H1 (cell line): Measurements from ENCODE around the gene OSBPL6. TPM values are rescaled to one million over a fixed set of nuclear protein-coding genes. Genes with fewer than 3 reads are reported as not detected.

Experiments
- CTCF ChIA-PET: fragments of 300-600 bp; sonication (Branson Sonifier 250); formaldehyde crosslinking; loops from one replicate; lab custom pipeline; 2021; ENCODE audit not compliant: partially characterized antibody; lab: Charles Lee
- POLR2A ChIA-PET: fragments of 300-600 bp; sonication (Branson Sonifier 250); formaldehyde crosslinking; loops from one replicate; lab custom pipeline; 2021; ENCODE audit warnings: inconsistent platforms; ENCODE audit not compliant: partially characterized antibody; lab: Charles Lee
- DNase-seq, 2 experiments: peaks; one replicate each; pipeline versions ENCODE4 v3.0.0 to v3.0.0-alpha.2; 2010 to 2022; ENCODE audit warnings: low spot score in 2 of 2, low read depth in 1 of 2, mixed read lengths in 1 of 2
- FAIRE-seq: peaks from 2 replicates; lab custom pipeline; 2011; peaks lifted over from hg19 to GRCh38; lab: Jason Lieb, UNC
- H2AFZ ChIP-seq: 2 replicates; pipeline ENCODE4 v1.8.1; 2012; ENCODE audit warnings: low read length, inconsistent platforms
- H2AK5ac ChIP-seq: 2 replicates; pipeline ENCODE4 v1.6.1; 2013; ENCODE audit warnings: low read depth, low read length
- H2BK120ac ChIP-seq: replicated peaks from 2 replicates; pipeline ENCODE3; 2013; ENCODE audit warnings: low read depth, low read length, inconsistent platforms
- H2BK12ac ChIP-seq: 2 replicates; pipeline ENCODE4 v1.6.1; 2013; ENCODE audit warnings: low read depth, low read length
- H2BK15ac ChIP-seq: 2 replicates; pipeline ENCODE4 v1.6.1; 2013; ENCODE audit warnings: low read length
- H2BK20ac ChIP-seq: 2 replicates; pipeline ENCODE4 v1.6.1; 2013; ENCODE audit warnings: low read length
- H2BK5ac ChIP-seq: 2 replicates; pipeline ENCODE4 v1.6.1; 2013; ENCODE audit warnings: low read depth, low read length
- H3K14ac ChIP-seq: 2 replicates; pipeline ENCODE4 v1.6.1; 2013; ENCODE audit warnings: inconsistent platforms; ENCODE audit not compliant: insufficient read length
- H3K18ac ChIP-seq: 2 replicates; pipeline ENCODE4 v1.6.1; 2013; ENCODE audit warnings: low read length; ENCODE audit errors: extremely low read depth
- H3K23ac ChIP-seq: 2 replicates; pipeline ENCODE4 v1.6.1; 2013; ENCODE audit warnings: inconsistent platforms; ENCODE audit not compliant: insufficient read length
- H3K23me2 ChIP-seq: 2 replicates; pipeline ENCODE4 v1.6.1; 2013; ENCODE audit warnings: low read depth, low read length
- H3K27ac ChIP-seq: 2 replicates; pipeline ENCODE4 v1.6.1; 2011; ENCODE audit warnings: low read depth, low read length, inconsistent platforms
- H3K27me3 ChIP-seq, 4 experiments: replicated peaks in 1 of 4; 1 replicate in 1 of 4; 2 replicates in 3 of 4; pipeline versions ENCODE4 v1.6.1 to v1.8.1; 2011 to 2013; ENCODE audit warnings: low read length in 3 of 4, mild to moderate bottlenecking in 3 of 4, inconsistent platforms in 2 of 4, mixed read lengths in 2 of 4, moderate library complexity in 1 of 4; ENCODE audit not compliant: control insufficient read depth in 3 of 4, insufficient read depth in 3 of 4; ENCODE audit errors: extremely low read depth in 1 of 4
- H3K36me3 ChIP-seq, 4 experiments: 2 replicates each; pipeline versions ENCODE4 v1.6.1 to v1.8.1; 2011 to 2013; ENCODE audit warnings: mild to moderate bottlenecking in 4 of 4, low read length in 3 of 4, moderate library complexity in 2 of 4, control low read depth in 1 of 4, inconsistent platforms in 1 of 4; ENCODE audit not compliant: insufficient read depth in 4 of 4, control insufficient read depth in 2 of 4
- H3K4ac ChIP-seq: replicated peaks from 2 replicates; pipeline ENCODE3; 2013; ENCODE audit warnings: low read length, low read depth, mixed read lengths, inconsistent platforms; ENCODE audit not compliant: insufficient read length
- H3K4me1 ChIP-seq, 4 experiments: replicated peaks in 1 of 4; 1 replicate in 1 of 4; 2 replicates in 3 of 4; pipeline versions ENCODE4 v1.6.1 to v1.8.1; 2011 to 2013; ENCODE audit warnings: low read length in 3 of 4, inconsistent platforms in 2 of 4, mixed read lengths in 1 of 4; ENCODE audit not compliant: insufficient read depth in 4 of 4, control insufficient read depth in 3 of 4
- H3K4me2 ChIP-seq, 2 experiments: 2 replicates each; pipeline versions ENCODE4 v1.6.1 to v1.8.1; 2011 to 2013; ENCODE audit warnings: low read depth in 2 of 2, low read length in 2 of 2, control low read depth in 1 of 2, inconsistent platforms in 1 of 2, mild to moderate bottlenecking in 1 of 2; ENCODE audit not compliant: insufficient read depth in 1 of 2
- H3K4me3 ChIP-seq, 4 experiments: fragments of 200-600, 300-600 bp in 1 of 4; sonication (generic), shearing (Covaris generic), sonication (Bioruptor Twin) in 1 of 4; 2 replicates each; pipeline versions ENCODE4 v1.5.1 to v1.8.1; 2011 to 2016; ENCODE audit warnings: low read length in 4 of 4, low read depth in 3 of 4, control low read depth in 2 of 4, inconsistent platforms in 2 of 4, mild to moderate bottlenecking in 2 of 4, mixed read lengths in 1 of 4, moderate library complexity in 1 of 4; ENCODE audit not compliant: insufficient read depth in 2 of 4; ENCODE audit errors: extremely low read depth in 1 of 4
- H3K56ac ChIP-seq: replicated peaks from 2 replicates; pipeline ENCODE3; 2013; ENCODE audit warnings: low read depth, mild to moderate bottlenecking, mixed read lengths, low read length, inconsistent platforms; ENCODE audit not compliant: insufficient read length
- H3K79me1 ChIP-seq: 2 replicates; pipeline ENCODE4 v1.6.1; 2013; ENCODE audit warnings: low read depth, low read length, control low read depth
- H3K79me2 ChIP-seq, 2 experiments: 2 replicates each; pipeline versions ENCODE4 v1.6.1 to v1.8.1; 2012 to 2013; ENCODE audit warnings: low read length in 2 of 2, mild to moderate bottlenecking in 2 of 2, inconsistent platforms in 1 of 2; ENCODE audit not compliant: insufficient read depth in 2 of 2, control insufficient read depth in 1 of 2
- H3K9ac ChIP-seq, 4 experiments: replicated peaks in 1 of 4; 1 replicate in 1 of 4; 2 replicates in 3 of 4; pipeline versions ENCODE4 v1.6.1 to v1.8.1; 2011 to 2013; ENCODE audit warnings: low read depth in 3 of 4, low read length in 3 of 4, control low read depth in 2 of 4, mild to moderate bottlenecking in 2 of 4, moderate library complexity in 2 of 4, inconsistent platforms in 1 of 4; ENCODE audit errors: extremely low read depth in 1 of 4
- H3K9me3 ChIP-seq, 2 experiments: 2 replicates each; pipeline versions ENCODE4 v1.6.1 to v1.8.1; 2012 to 2013; ENCODE audit warnings: mild to moderate bottlenecking in 2 of 2, moderate library complexity in 2 of 2, control low read depth in 1 of 2, inconsistent platforms in 1 of 2, low read depth in 1 of 2, low read length in 1 of 2, mixed read lengths in 1 of 2; ENCODE audit not compliant: insufficient read depth in 2 of 2
- H4K20me1 ChIP-seq, 2 experiments: replicated peaks in 1 of 2; 2 replicates each; pipeline versions ENCODE3 to v1.8.1; 2011 to 2013; ENCODE audit warnings: inconsistent platforms in 2 of 2, low read length in 2 of 2, mild to moderate bottlenecking in 1 of 2; ENCODE audit not compliant: insufficient read depth in 2 of 2, control insufficient read depth in 1 of 2
- H4K5ac ChIP-seq: 2 replicates; pipeline ENCODE4 v1.6.1; 2013; ENCODE audit warnings: low read length, low read depth, mixed read lengths, inconsistent platforms; ENCODE audit not compliant: insufficient read length
- H4K8ac ChIP-seq: 2 replicates; pipeline ENCODE4 v1.8.0; 2013; ENCODE audit warnings: mild to moderate bottlenecking, moderate library complexity, low read length, inconsistent platforms; ENCODE audit not compliant: insufficient read depth; ENCODE audit errors: extremely low read depth
- H4K91ac ChIP-seq: replicated peaks from 2 replicates; pipeline ENCODE3; 2013; ENCODE audit warnings: low read length, mixed read lengths, inconsistent platforms; ENCODE audit not compliant: insufficient read length
- CREB1 ChIP-seq: IDR thresholded peaks from 2 replicates; pipeline ENCODE4 v1.6.1; 2012; ENCODE audit warnings: inconsistent platforms
- EGR1 ChIP-seq: IDR thresholded peaks from 2 replicates; pipeline ENCODE4 v1.6.1; 2011; ENCODE audit warnings: low read depth, low read length, borderline replicate concordance
- HDAC6 ChIP-seq: IDR thresholded peaks from one replicate; pipeline ENCODE4 v1.7.1; 2012; ENCODE audit warnings: low read depth, mild to moderate bottlenecking, inconsistent platforms, low read length, moderate library complexity
- PHF8 ChIP-seq: fragments of 200-600 bp; sonication (generic); conservative IDR thresholded peaks from 2 replicates; pipeline ENCODE4 v1.7.1; 2012; ENCODE audit warnings: low read depth, mild to moderate bottlenecking, inconsistent platforms, low read length, moderate library complexity
- RBBP5 ChIP-seq: IDR thresholded peaks from 2 replicates; pipeline ENCODE4 v1.7.1; 2012; ENCODE audit warnings: low read depth, mild to moderate bottlenecking, inconsistent platforms, low read length, moderate library complexity, borderline replicate concordance
- WGBS, 2 experiments: shearing (Covaris generic) in 1 of 2; methylation state at CpG; one replicate each; pipeline versions ENCODE4 v1.1.6 to v1.1.7; 2013 to 2015; ENCODE audit warnings: low lambda C conversion rate in 2 of 2, mixed read lengths in 2 of 2, inconsistent platforms in 1 of 2, low coverage in 1 of 2, missing lambda C conversion rate in 1 of 2; ENCODE audit not compliant: insufficient replicate concordance in 2 of 2, insufficient coverage in 1 of 2, insufficient read length in 1 of 2; ENCODE audit errors: extremely low coverage in 1 of 2, missing lambda C conversion rate in 1 of 2; 5-methylcytosine and 5-hydroxymethylcytosine counted together
- polyA plus RNA-seq, 7 experiments: library from polyadenylated mRNA; depleted of rRNA in 3 of 7; stranded (reverse) in 5 of 7; unstranded in 2 of 7; fragments of >200 nt in 5 of 7; fragments of 200-250 nt in 2 of 7; gene quantifications; 1 replicate in 5 of 7; 2 replicates in 1 of 7; 4 replicates in 1 of 7; pipeline versions ENCODE4 v1.2.1 to v1.2.3, GENCODE V29; 2011 to 2013; ENCODE audit warnings: missing spikeins in 2 of 7, mixed read lengths in 2 of 7
- total RNA-seq: library from RNA; stranded (reverse); fragmentation: NEBNext Ultra II Directional; extraction: Animal tissue kit (Norgen Biotek cat#: 25700); gene quantifications from 2 replicates; pipeline ENCODE4 v1.2.1, GENCODE V29; 2021

The OSBPL6 gene
- total and polyA plus RNA-seq, 2 of the 8 experiments (the other 6 are each of a cell fraction or from before 2014, with no cell fraction given), result 1.7 to 5.6 TPM

DNA sequence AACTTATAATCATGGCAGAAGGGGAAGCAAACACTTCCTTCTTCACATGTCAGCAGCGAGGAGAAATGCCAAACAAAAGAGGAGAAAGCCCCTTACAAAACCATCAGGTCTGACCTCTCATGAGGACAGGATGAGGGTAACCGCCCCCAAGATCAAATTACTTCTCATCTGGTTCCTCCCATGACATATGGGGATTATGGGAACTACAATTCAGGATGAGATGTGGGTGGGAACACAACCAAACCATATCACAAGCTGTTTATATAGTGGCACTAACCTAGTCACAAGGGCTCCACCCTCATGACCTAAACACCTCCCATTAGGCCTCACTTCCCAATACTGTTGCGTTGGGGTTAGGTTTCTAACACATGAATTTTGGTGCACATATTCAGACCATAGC lies 110.0 kb downstream of the OSBPL6 start:
- no peak for TF ChIP-seq HDAC6
- TF ChIP-seq PHF8, result no peak
- TF ChIP-seq RBBP5, result no peak
- no peak for TF ChIP-seq CREB1
- TF ChIP-seq EGR1, result no peak
- no peak overlapping the region for H3K56ac ChIP-seq
- POLR2A ChIA-PET, result no interaction called here
- no peaks in the 10 kb centered on the region for H3K27me3 ChIP-seq
- H3K79me1 ChIP-seq, result no peaks in the 10 kb centered on the region
- no peak overlapping the region for H2AFZ ChIP-seq
- no peaks in the 10 kb centered on the region for H3K36me3 ChIP-seq
- no peak overlapping the region for H3K23ac ChIP-seq
- no peak overlapping the region for H3K4me2 ChIP-seq
- no peak overlapping the region for H4K91ac ChIP-seq
- H3K27ac ChIP-seq, result no peak overlapping the region
- no peak overlapping the region for H2BK5ac ChIP-seq
- FAIRE-seq (no peak), DNase-seq (no peak)
- H3K9ac ChIP-seq, result no peak overlapping the region
- H3K23me2 ChIP-seq, result no peaks in the 10 kb centered on the region; the same call in 1 of the 2 replicates
- no peak overlapping the region for H4K8ac ChIP-seq
- no peak overlapping the region for H3K4ac ChIP-seq
- no peak overlapping the region for H2BK20ac ChIP-seq
- no peak overlapping the region for H4K5ac ChIP-seq
- H2BK15ac ChIP-seq, result no peak overlapping the region
- H2AK5ac ChIP-seq, result no peak overlapping the region
- H3K4me1 ChIP-seq, result no peaks in the 10 kb centered on the region; a peak in 1 of 7 replicates
- no peaks in the 10 kb centered on the region for H3K79me2 ChIP-seq
- no peaks in the 10 kb centered on the region for H3K9me3 ChIP-seq
- H4K20me1 ChIP-seq, result no peaks in the 10 kb centered on the region
- H2BK120ac ChIP-seq, result no peak overlapping the region
- no peak overlapping the region for H2BK12ac ChIP-seq
- H3K4me3 ChIP-seq, result no peak overlapping the region
- 95% methylated on average over 3 of the region's 3 CpGs; no CpG with 5 or more reads in 1 of the 2 experiments for WGBS, 2 experiments
- no peak overlapping the region for H3K14ac ChIP-seq
- CTCF ChIA-PET, result interaction anchor here (0.9 to 1.6 kb wide), 5 partner anchors 10 to 95 kb away, joined by 4 to 8 read pairs (median 4); no protein-coding TSS in a partner anchor
- no peak overlapping the region for H3K18ac ChIP-seq
